Activated naive CD4-positive, alpha-beta T cell treated with anti-CD3 and anti-CD28 coated beads, Interleukin-2, amount 50 U/mL, for 72 hours (primary cell): ENCODE measurements around the gene SDHAF4. TPM values are rescaled to one million over a fixed set of nuclear protein-coding genes. Genes with fewer than 3 reads are reported as not detected.
"Not testable (repeated sequence)": the region's sequence is repeated elsewhere in the genome, so short reads cannot be mapped to it uniquely, and the experiment has no call there.

ENCODE experiments used
- ATAC-seq, 2 donors: fragments of 150-1000 bp; cut with Tn5 transposase; 2 replicates each; pipeline ENCODE4 v1.10.0; 2021; ENCODE audit warnings: mild to moderate bottlenecking in 2 of 2, moderate library complexity in 2 of 2
- DNase-seq, 2 donors: peaks; one replicate each; pipeline ENCODE4 v3.0.0; 2021 to 2022; ENCODE audit warnings: low spot score in 2 of 2
- H3K27ac Mint-ChIP-seq, 2 donors: one replicate each; pipeline ENCODE4 v1.8.0; 2022; ENCODE audit warnings: mild to moderate bottlenecking in 2 of 2, mixed read lengths in 2 of 2
- H3K36me3 Mint-ChIP-seq, 2 donors: one replicate each; pipeline ENCODE4 v1.8.0; 2022; ENCODE audit warnings: mixed read lengths in 2 of 2
- H3K9me3 Mint-ChIP-seq, 2 donors: one replicate each; pipeline ENCODE4 v1.8.0; 2022; ENCODE audit warnings: mixed read lengths in 2 of 2
- total RNA-seq, 2 donors: library from RNA; stranded (reverse); gene quantifications; one replicate each; pipeline ENCODE4 v1.2.3, GENCODE V29; 2022

Gene SDHAF4
- total RNA-seq, 2 donors from 2014 or later = 13.3 to 14.4 TPM

- Mint-ChIP-seq H3K27ac (no peak overlapping the region), H3K36me3 (peaks cover 0 to 4% of the 10 kb centered on the region in 2 donors), H3K9me3 (no peaks in the 10 kb centered on the region)
- DNase-seq (no peak), ATAC-seq (peak in 1 of 2 donors; percentile 61)
Observed at GRCh38 chr6:70563530-70563929, 3.2 kb upstream of the SDHAF4 start.

- Mint-ChIP-seq H3K9me3 (no peaks in the 10 kb centered on the region), H3K27ac (no peak overlapping the region), H3K36me3 (no peaks in the 10 kb centered on the region)
- no peak for DNase-seq
- ATAC-seq = no peak
Observed at GRCh38 chr6:70574643-70575042, 7.9 kb downstream of the SDHAF4 start.

- no peaks in the 10 kb centered on the region for H3K9me3 Mint-ChIP-seq
- DNase-seq (no peak), ATAC-seq (no peak)
- peaks cover 0 to 8% of the 10 kb centered on the region in 2 donors for H3K36me3 Mint-ChIP-seq
- H3K27ac Mint-ChIP-seq = peak overlapping the region in 1 of 2 donors; percentile 13
Observed at GRCh38 chr6:70575899-70576495, 9.3 kb downstream of the SDHAF4 start.

- Mint-ChIP-seq H3K36me3 (peaks cover 9 to 11% of the 10 kb centered on the region in 2 donors), H3K27ac (no peak overlapping the region)
- ATAC-seq = peak in 1 of 2 donors; percentile 37
Observed at GRCh38 chr6:70586114-70586513, 19.4 kb downstream of the SDHAF4 start.

GRCh38 chr6:70590400-70590799, 23.7 kb downstream of the SDHAF4 start:
- Mint-ChIP-seq H3K36me3 (peaks cover 6 to 7% of the 10 kb centered on the region in 2 donors), H3K27ac (no peak overlapping the region), H3K9me3 (peaks cover 5 to 6% of the 10 kb centered on the region in 2 donors)
- ATAC-seq (peak in 1 of 2 donors; percentile 41), DNase-seq (no peak)

More at GRCh38 chr6:70586114-70586513, 19.4 kb downstream of the SDHAF4 start:
- DNase-seq = no peak
- H3K9me3 Mint-ChIP-seq = no peaks in the 10 kb centered on the region

GRCh38 chr6:70592391-70593117, 25.8 kb downstream of the SDHAF4 start:
- peaks cover 6 to 7% of the 10 kb centered on the region in 2 donors for H3K36me3 Mint-ChIP-seq
- ATAC-seq (no peak), DNase-seq (no peak)
- H3K9me3 Mint-ChIP-seq = peaks cover 5 to 6% of the 10 kb centered on the region in 2 donors
- no peak overlapping the region for H3K27ac Mint-ChIP-seq

- Mint-ChIP-seq H3K27ac (no peak overlapping the region), H3K9me3 (peaks cover 5 to 6% of the 10 kb centered on the region in 2 donors), H3K36me3 (peaks cover 6 to 7% of the 10 kb centered on the region in 2 donors)
- DNase-seq (no peak), ATAC-seq (no peak)
Observed at GRCh38 chr6:70593118-70593486, 26.4 kb downstream of the SDHAF4 start.

- Mint-ChIP-seq H3K9me3 (peaks cover 7 to 11% of the 10 kb centered on the region in 2 donors), H3K36me3 (peaks cover 9 to 12% of the 10 kb centered on the region in 2 donors), H3K27ac (no peak overlapping the region)
- DNase-seq (peak in 1 of 2 donors; percentile 5), ATAC-seq (peak; percentile 62 to 73)
Observed at GRCh38 chr6:70599187-70599586, 32.5 kb downstream of the SDHAF4 start.

- Mint-ChIP-seq H3K9me3 (peaks cover 13 to 17% of the 10 kb centered on the region in 2 donors), H3K36me3 (peaks cover 16 to 18% of the 10 kb centered on the region in 2 donors), H3K27ac (no peak overlapping the region)
- ATAC-seq (no peak), DNase-seq (no peak)
Observed at GRCh38 chr6:70601014-70601413, 34.3 kb downstream of the SDHAF4 start.

- Mint-ChIP-seq H3K36me3 (peaks cover 18 to 20% of the 10 kb centered on the region in 2 donors), H3K27ac (no peak overlapping the region), H3K9me3 (peaks cover 15 to 17% of the 10 kb centered on the region in 2 donors)
- ATAC-seq (no peak), DNase-seq (no peak)
Observed at GRCh38 chr6:70604254-70604653, 37.5 kb downstream of the SDHAF4 start.

- Mint-ChIP-seq H3K9me3 (peaks cover 15 to 17% of the 10 kb centered on the region in 2 donors), H3K27ac (peak overlapping the region in 1 of 2 donors; percentile 40)
Observed at GRCh38 chr6:70607371-70607770, 40.6 kb downstream of the SDHAF4 start.

GRCh38 chr6:70609181-70609580, 42.5 kb downstream of the SDHAF4 start:
- H3K27ac Mint-ChIP-seq, DNase-seq: not testable (repeated sequence)
- peaks cover 8 to 12% of the 10 kb centered on the region in 2 donors for H3K36me3 Mint-ChIP-seq

More at GRCh38 chr6:70607371-70607770, 40.6 kb downstream of the SDHAF4 start:
- not testable (repeated sequence) for DNase-seq, ATAC-seq
- peaks cover 18 to 20% of the 10 kb centered on the region in 2 donors for H3K36me3 Mint-ChIP-seq

GRCh38 chr6:70616728-70617260, 50.1 kb downstream of the SDHAF4 start:
- H3K36me3 Mint-ChIP-seq = no peaks in the 10 kb centered on the region
- DNase-seq = no peak

More at GRCh38 chr6:70609181-70609580, 42.5 kb downstream of the SDHAF4 start:
- H3K9me3 Mint-ChIP-seq, ATAC-seq: not testable (repeated sequence)

GRCh38 chr6:70620746-70621145, 54.0 kb downstream of the SDHAF4 start:
- Mint-ChIP-seq H3K27ac (no peak overlapping the region), H3K9me3 (no peaks in the 10 kb centered on the region), H3K36me3 (no peaks in the 10 kb centered on the region)
- DNase-seq (no peak), ATAC-seq (no peak)

More at GRCh38 chr6:70616728-70617260, 50.1 kb downstream of the SDHAF4 start:
- no peak overlapping the region for H3K27ac Mint-ChIP-seq
- ATAC-seq = no peak
- H3K9me3 Mint-ChIP-seq = no peaks in the 10 kb centered on the region

GRCh38 chr6:70622461-70622860, 55.7 kb downstream of the SDHAF4 start:
- Mint-ChIP-seq H3K27ac (no peak overlapping the region), H3K9me3 (no peaks in the 10 kb centered on the region), H3K36me3 (no peaks in the 10 kb centered on the region)
- no peak for DNase-seq
- ATAC-seq = no peak

- Mint-ChIP-seq H3K27ac (no peak overlapping the region), H3K36me3 (no peaks in the 10 kb centered on the region), H3K9me3 (no peaks in the 10 kb centered on the region)
- no peak for ATAC-seq
- no peak for DNase-seq
Observed at GRCh38 chr6:70625436-70625835, 58.7 kb downstream of the SDHAF4 start.
